Spleen (tissue), 7 donors: ENCODE results near the gene LRRTM4.

Source experiments
- CTCF ChIP-seq, 11 experiments: fragments of 200-600 bp in 7 of 11; fragments of 450-650 bp in 4 of 11; sonication (generic) in 4 of 11; IDR thresholded peaks in 8 of 11; conservative IDR thresholded peaks in 3 of 11; 1 replicate in 7 of 11; 2 replicates in 4 of 11; pipeline versions ENCODE4 v1.4.0 to v1.8.0; 2016 to 2021; ENCODE audit warnings: antibody characterized with exemption in 11 of 11, inconsistent platforms in 4 of 11, mild to moderate bottlenecking in 1 of 11
- POLR2A ChIP-seq, 3 donors: fragments of 450-650 bp; IDR thresholded peaks; one replicate each; pipeline ENCODE4 v1.5.1; 2017; ENCODE audit warnings: antibody characterized with exemption in 3 of 3, mild to moderate bottlenecking in 1 of 3
- POLR2AphosphoS5 ChIP-seq, 3 donors: sonication (generic); formaldehyde crosslinking; IDR thresholded peaks; one replicate each; pipeline ENCODE4 v1.5.1; 2017; ENCODE audit warnings: antibody characterized with exemption in 3 of 3
- donor health status: DM: no; HTN: no; CAD: no; lungs with moderate emphysema.
- donor health status: DM: no; HTN: no; CAD: no.
- donor health status: DM: no; HTN: no; CAD: no.

GRCh38 chr2:77018219-77018618 lies 504.0 kb downstream of the LRRTM4 start:
- no peak for TF ChIP-seq POLR2A (IDR thresholded peaks at IDR 0.05)
- no peak for TF ChIP-seq CTCF (IDR thresholded peaks at IDR 0.05 in 8 of 11, conservative IDR thresholded peaks at IDR 0.05 in 3 of 11)
- TF ChIP-seq POLR2AphosphoS5 (IDR thresholded peaks at IDR 0.05), result no peak
